B cell (primary cell): Measurements from ENCODE around the gene OSM. TPM values are rescaled to one million over a fixed set of nuclear protein-coding genes. Genes with fewer than 3 reads are reported as not detected.

Experiments used
- ATAC-seq: fragments of 200-7000 bp; cut with Tn5 transposase; one replicate; pipeline ENCODE4 v1.10.0; 2021; ENCODE audit warnings: low read depth, mild to moderate bottlenecking, moderate number of reproducible peaks, moderate library complexity
- CTCF ChIA-PET: fragments of 350-600 bp; sonication (Branson Sonifier 250); formaldehyde crosslinking; loops from one replicate; lab custom pipeline; 2021; ENCODE audit warnings: antibody characterized with exemption, inconsistent platforms; lab: Charles Lee
- POLR2A ChIA-PET: fragments of 350-600 bp; sonication (Branson Sonifier 250); formaldehyde crosslinking; loops from one replicate; lab custom pipeline; 2021; ENCODE audit warnings: antibody characterized with exemption; lab: Charles Lee
- DNase-seq: peaks from one replicate; pipeline ENCODE4 v3.0.0; 2013
- H2AFZ ChIP-seq: 2 replicates; pipeline ENCODE4 v1.6.1; 2012; ENCODE audit warnings: mild to moderate bottlenecking, low read depth, low read length; ENCODE audit not compliant: insufficient read depth, poor library complexity, severe bottlenecking
- H3K27ac ChIP-seq, 2 donors: 1 replicate in 1 of 2; 2 replicates in 1 of 2; pipeline ENCODE4 v1.5.1; 2012 to 2013; ENCODE audit warnings: low read length in 2 of 2, mild to moderate bottlenecking in 2 of 2, moderate library complexity in 1 of 2
- H3K27me3 ChIP-seq, 4 experiments: fragments of 200-600 bp in 1 of 4; sonication (generic) in 1 of 4; replicated peaks in 1 of 4; 1 replicate in 2 of 4; 2 replicates in 2 of 4; pipeline versions ENCODE4 v1.6.1 to v1.7.0; 2013 to 2016; ENCODE audit warnings: low read length in 3 of 4, mild to moderate bottlenecking in 2 of 4, mixed read lengths in 1 of 4, moderate library complexity in 1 of 4; ENCODE audit not compliant: insufficient read depth in 4 of 4, control insufficient read depth in 3 of 4; ENCODE audit errors: control extremely low read depth in 1 of 4
- H3K36me3 ChIP-seq, 2 experiments: replicated peaks in 1 of 2; 1 replicate in 1 of 2; 2 replicates in 1 of 2; pipeline versions ENCODE4 v1.6.1 to v1.7.1; 2013; ENCODE audit warnings: low read length in 1 of 2; ENCODE audit not compliant: insufficient read depth in 2 of 2, control insufficient read depth in 1 of 2; ENCODE audit errors: control extremely low read depth in 1 of 2, extremely low read depth in 1 of 2
- H3K4me1 ChIP-seq, 2 donors: fragments of 200-600 bp in 1 of 2; sonication (generic) in 1 of 2; 1 replicate in 1 of 2; 2 replicates in 1 of 2; pipeline versions ENCODE4 v1.5.1 to v1.6.1; 2013 to 2017; ENCODE audit warnings: low read length in 2 of 2; ENCODE audit not compliant: control insufficient read depth in 2 of 2, insufficient read depth in 2 of 2
- H3K4me2 ChIP-seq: replicated peaks from 2 replicates; pipeline ENCODE3; 2012; ENCODE audit warnings: mild to moderate bottlenecking, low read depth, low read length; ENCODE audit not compliant: poor library complexity, severe bottlenecking
- H3K4me3 ChIP-seq, 5 experiments: fragments of 200-600 bp in 1 of 5; sonication (generic) in 1 of 5; 1 replicate in 3 of 5; 2 replicates in 2 of 5; pipeline versions ENCODE4 v1.5.1 to v1.7.0; 2011 to 2016; ENCODE audit warnings: low read length in 4 of 5, mild to moderate bottlenecking in 4 of 5, low read depth in 2 of 5, control low read depth in 1 of 5, moderate library complexity in 1 of 5; ENCODE audit not compliant: insufficient read depth in 1 of 5; ENCODE audit errors: control extremely low read depth in 1 of 5, extremely low read depth in 1 of 5
- H3K79me2 ChIP-seq: fragments of 200-600 bp; sonication (generic); one replicate; pipeline ENCODE4 v1.6.0; 2016; ENCODE audit warnings: low read length; ENCODE audit not compliant: control insufficient read depth, insufficient read depth
- H3K9ac ChIP-seq: fragments of 200-600 bp; sonication (generic); 2 replicates; pipeline ENCODE4 v1.6.1; 2017; ENCODE audit warnings: mild to moderate bottlenecking, low read length, moderate library complexity
- H3K9me3 ChIP-seq, 3 donors: one replicate each; pipeline versions ENCODE4 v1.6.1 to v1.7.1; 2013; ENCODE audit warnings: low read length in 2 of 3; ENCODE audit not compliant: control insufficient read depth in 2 of 3, insufficient read depth in 1 of 3; ENCODE audit errors: control extremely low read depth in 1 of 3
- H4K20me1 ChIP-seq: 2 replicates; pipeline ENCODE4 v1.6.0; 2012; ENCODE audit warnings: mild to moderate bottlenecking, low read length; ENCODE audit not compliant: insufficient read depth, control insufficient read depth, poor library complexity, severe bottlenecking
- H3K27ac Mint-ChIP-seq: one replicate; pipeline ENCODE4 v1.8.0; 2021; ENCODE audit warnings: mixed read lengths
- H3K27me3 Mint-ChIP-seq: one replicate; pipeline ENCODE4 v1.8.0; 2021; ENCODE audit warnings: mixed read lengths
- H3K4me1 Mint-ChIP-seq: one replicate; pipeline ENCODE4 v1.8.0; 2021; ENCODE audit warnings: mixed read lengths
- H3K4me3 Mint-ChIP-seq: one replicate; pipeline ENCODE4 v1.8.0; 2021; ENCODE audit warnings: mixed read lengths
- H3K9me3 Mint-ChIP-seq: one replicate; pipeline ENCODE4 v1.8.0; 2022; ENCODE audit warnings: mixed read lengths; ENCODE audit not compliant: insufficient read depth
- EZH2 ChIP-seq: IDR thresholded peaks from 2 replicates; pipeline ENCODE4 v1.6.1; 2012; ENCODE audit warnings: borderline replicate concordance, low read depth, mild to moderate bottlenecking, moderate library complexity, low read length; ENCODE audit not compliant: insufficient read depth, poor library complexity, severe bottlenecking
- WGBS: methylation state at CpG from one replicate; pipeline ENCODE4 v1.1.5; 2013; ENCODE audit warnings: missing lambda C conversion rate; ENCODE audit not compliant: insufficient coverage; 5-methylcytosine and 5-hydroxymethylcytosine counted together
- intact Hi-C: fragments of 100-400 bp; cut with micrococcal nuclease; formaldehyde crosslinking; loops from one replicate; pipeline ENCODE4 v1.10.0; 2022
- polyA plus RNA-seq: library from polyadenylated mRNA; depleted of rRNA; stranded (reverse); fragments of >200 nt; gene quantifications from 2 replicates; pipeline ENCODE4 v1.2.3, GENCODE V29; 2012
- total RNA-seq, 2 donors: library from RNA; stranded (reverse); fragments of 120-200 nt in 1 of 2; gene quantifications; 1 replicate in 1 of 2; 2 replicates in 1 of 2; pipeline versions ENCODE4 v1.2.3 to v1.2.4, GENCODE V29; 2013 to 2022
- TF ChIP-seq, protein P1 (sequence below): fragments of 200-600 bp; IDR thresholded peaks from one replicate; pipeline ENCODE4 v1.8.0; 2022; ENCODE audit warnings: antibody characterized with exemption, mild to moderate bottlenecking

Gene OSM
- total and polyA plus RNA-seq, 2 donors (not counting 1 experiment from before 2014, with no cell fraction given), result 1.8 to 12.5 TPM

DNA sequence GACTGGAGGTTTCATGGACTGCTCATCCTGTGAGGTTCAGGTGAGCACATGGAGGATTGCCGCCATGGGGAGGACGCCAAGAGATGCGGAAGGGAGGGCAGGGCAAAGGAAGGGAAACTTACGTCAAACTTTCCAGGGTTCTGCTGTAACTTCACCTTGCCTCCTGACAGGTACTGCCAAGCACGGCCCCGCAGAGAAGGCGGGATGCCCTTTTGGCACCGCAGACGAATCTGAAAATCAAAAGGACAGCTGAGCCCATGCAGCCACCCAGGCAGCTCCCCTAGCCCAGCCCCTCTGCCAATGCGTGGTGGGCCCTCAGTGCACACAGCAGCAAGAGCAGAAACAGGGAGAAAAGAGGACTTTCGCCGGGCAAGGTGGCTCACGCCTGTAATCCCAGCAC, 32.7 kb upstream of the OSM start:
- H3K79me2 ChIP-seq, result peaks cover 75% of the 10 kb centered on the region
- no peak overlapping the region for H3K4me2 ChIP-seq
- peaks cover 41% of the 10 kb centered on the region in 2 donors for H3K4me1 ChIP-seq
- H3K9me3 ChIP-seq, result no peaks in the 10 kb centered on the region
- H3K36me3 ChIP-seq, result peaks cover 4 to 63% of the 10 kb centered on the region in 2 experiments
- CTCF ChIA-PET, result interaction anchor here (0.7 kb wide), 1 partner anchor 35 kb away, joined by 3 read pairs; no protein-coding TSS in a partner anchor
- TF ChIP-seq, protein P1, sequence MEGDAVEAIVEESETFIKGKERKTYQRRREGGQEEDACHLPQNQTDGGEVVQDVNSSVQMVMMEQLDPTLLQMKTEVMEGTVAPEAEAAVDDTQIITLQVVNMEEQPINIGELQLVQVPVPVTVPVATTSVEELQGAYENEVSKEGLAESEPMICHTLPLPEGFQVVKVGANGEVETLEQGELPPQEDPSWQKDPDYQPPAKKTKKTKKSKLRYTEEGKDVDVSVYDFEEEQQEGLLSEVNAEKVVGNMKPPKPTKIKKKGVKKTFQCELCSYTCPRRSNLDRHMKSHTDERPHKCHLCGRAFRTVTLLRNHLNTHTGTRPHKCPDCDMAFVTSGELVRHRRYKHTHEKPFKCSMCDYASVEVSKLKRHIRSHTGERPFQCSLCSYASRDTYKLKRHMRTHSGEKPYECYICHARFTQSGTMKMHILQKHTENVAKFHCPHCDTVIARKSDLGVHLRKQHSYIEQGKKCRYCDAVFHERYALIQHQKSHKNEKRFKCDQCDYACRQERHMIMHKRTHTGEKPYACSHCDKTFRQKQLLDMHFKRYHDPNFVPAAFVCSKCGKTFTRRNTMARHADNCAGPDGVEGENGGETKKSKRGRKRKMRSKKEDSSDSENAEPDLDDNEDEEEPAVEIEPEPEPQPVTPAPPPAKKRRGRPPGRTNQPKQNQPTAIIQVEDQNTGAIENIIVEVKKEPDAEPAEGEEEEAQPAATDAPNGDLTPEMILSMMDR, result no peak
- TF ChIP-seq EZH2, result no peak
- WGBS, result 98% methylated on average over 13 of the region's 13 CpGs
- Mint-ChIP-seq H3K27ac (no peak overlapping the region), H3K9me3 (no peaks in the 10 kb centered on the region), H3K4me1 (peaks cover 51% of the 10 kb centered on the region), H3K27me3 (no peaks in the 10 kb centered on the region), H3K4me3 (no peak overlapping the region)
- ATAC-seq, result no peak
- no peaks in the 10 kb centered on the region for H3K27me3 ChIP-seq
- DNase-seq, result no peak
- peaks cover 20% of the 10 kb centered on the region for H4K20me1 ChIP-seq
- H3K9ac ChIP-seq, result no peak overlapping the region
- no peak overlapping the region for H3K4me3 ChIP-seq
- peak overlapping the region in 1 of 2 donors; percentile 54 for H3K27ac ChIP-seq
- intact Hi-C loops, result no loop called here
- POLR2A ChIA-PET, result interaction anchor here (0.6 kb wide), 2 partner anchors 29 to 37 kb away, joined by 3 read pairs; no protein-coding TSS in a partner anchor
- H2AFZ ChIP-seq, result no peak overlapping the region

DNA sequence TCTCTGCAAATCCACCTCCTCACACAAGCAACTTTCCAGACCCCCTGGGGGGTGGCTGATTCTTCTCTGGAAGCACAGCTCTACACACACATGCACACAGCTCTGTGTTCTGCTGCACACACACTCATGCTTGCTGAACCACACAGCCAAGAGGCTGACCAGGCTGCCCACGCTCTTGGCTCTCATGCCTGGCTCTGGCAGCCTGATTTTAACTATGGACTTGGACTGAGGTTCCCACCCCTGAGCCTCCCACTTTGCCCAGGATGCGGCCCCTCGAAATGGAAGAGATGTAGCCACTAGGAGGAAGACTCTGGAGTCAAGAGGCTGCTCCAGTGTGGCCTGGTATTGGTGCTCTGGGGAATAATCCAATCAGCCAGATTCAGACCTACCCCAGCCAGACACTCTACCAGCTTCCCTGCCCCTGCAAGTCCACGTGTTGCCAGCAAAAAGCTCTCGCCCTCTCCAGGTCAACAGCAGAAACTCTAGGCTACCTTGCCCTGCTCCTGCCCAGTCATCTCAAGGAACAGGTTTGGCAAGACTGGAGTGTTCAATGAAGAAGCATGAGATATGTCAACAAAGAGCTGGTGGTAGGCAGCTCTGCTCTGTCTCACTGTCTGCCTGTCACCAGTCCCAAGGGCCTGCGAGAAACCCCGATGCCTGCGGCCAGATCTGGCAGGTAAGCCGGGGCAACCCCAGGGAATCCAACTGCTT, 31.5 kb upstream of the OSM start:
- Mint-ChIP-seq H3K27me3 (no peaks in the 10 kb centered on the region), H3K4me1 (peaks cover 39% of the 10 kb centered on the region), H3K27ac (peak overlapping the region; percentile 71), H3K9me3 (no peaks in the 10 kb centered on the region), H3K4me3 (no peak overlapping the region)
- POLR2A ChIA-PET, result no interaction called here
- Histone ChIP-seq H4K20me1 (peaks cover 20% of the 10 kb centered on the region), H3K9me3 (no peaks in the 10 kb centered on the region), H3K4me2 (no peak overlapping the region), H3K4me3 (no peak overlapping the region), H3K79me2 (peaks cover 80% of the 10 kb centered on the region), H3K27me3 (no peaks in the 10 kb centered on the region), H3K36me3 (peaks cover 4 to 74% of the 10 kb centered on the region in 2 experiments), H3K27ac (peak overlapping the region in 1 of 2 donors; percentile 54), H3K4me1 (peaks cover 29 to 30% of the 10 kb centered on the region in 2 donors), H3K9ac (no peak overlapping the region), H2AFZ (no peak overlapping the region)
- DNase-seq (no peak), ATAC-seq (no peak)
- CTCF ChIA-PET, result interaction anchor here (0.7 to 1.9 kb wide), 2 partner anchors 10 to 33 kb away, joined by 3 to 10 read pairs; no protein-coding TSS in a partner anchor
- 62% methylated on average over 6 of the region's 9 CpGs for WGBS
- TF ChIP-seq, protein P1, result no peak
- TF ChIP-seq EZH2, result no peak
- intact Hi-C loops, result no loop called here
